Inflammatory macrophage treated with lipopolysaccharide for 4 hours (primary cell): ENCODE measurements around the gene ESPNL.
"Not testable (repeated sequence)": the region's sequence is repeated elsewhere in the genome, so short reads cannot be mapped to it uniquely, and the experiment has no call there.

Source experiments
- DNase-seq: peaks from one replicate; pipeline ENCODE4 v3.0.0-alpha.2; 2020

Gene ESPNL

GRCh38 chr2:238115709-238116108, 15.6 kb downstream of the ESPNL start:
- DNase-seq = not testable (repeated sequence)

DNA sequence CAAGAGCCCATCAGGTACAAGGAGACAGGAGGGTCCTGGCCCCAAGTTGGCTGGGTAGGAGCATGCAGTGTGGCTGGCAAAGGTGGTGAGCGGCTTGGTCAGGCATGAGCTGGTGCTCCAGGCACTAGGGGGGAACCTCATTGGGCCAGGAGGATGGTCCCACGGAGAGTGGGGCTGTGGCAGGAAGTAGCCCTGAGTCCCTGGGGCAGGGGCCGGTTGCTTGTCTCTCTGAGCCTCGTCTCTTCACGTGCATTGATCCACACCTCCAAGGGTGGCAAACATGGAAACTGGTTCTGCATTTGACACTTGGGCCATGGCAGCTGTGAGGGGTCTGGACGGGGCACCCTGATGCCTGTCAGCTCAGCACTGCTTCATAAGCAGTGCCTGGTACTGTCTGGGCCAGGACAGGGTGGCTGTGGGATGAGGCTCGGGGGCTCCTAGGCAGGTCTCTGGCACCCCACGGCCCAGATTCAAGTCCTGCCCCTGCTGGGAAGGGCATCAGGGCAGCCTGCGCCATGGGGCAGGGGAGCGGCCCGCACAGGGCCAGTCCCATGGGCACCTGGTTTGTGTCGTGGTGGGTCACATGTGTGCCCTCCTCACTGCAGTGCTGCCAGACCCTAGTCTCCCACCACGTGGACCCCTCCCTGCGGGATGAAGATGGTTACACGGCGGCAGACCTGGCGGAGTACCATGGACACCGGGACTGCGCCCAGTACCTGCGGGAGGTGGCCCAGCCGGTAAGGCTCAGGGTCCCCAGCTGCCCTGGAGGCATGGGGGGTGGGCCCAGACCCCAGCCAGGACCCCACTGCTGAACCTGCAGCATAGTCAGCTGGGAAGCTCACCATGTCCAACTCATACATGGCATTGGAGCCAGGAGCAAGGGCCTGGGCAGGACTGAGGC, 16.4 kb downstream of the ESPNL start:
- DNase-seq = no peak

- DNase-seq = no peak
Measured at GRCh38 chr2:238117199-238118154, 17.3 kb downstream of the ESPNL start.

DNA sequence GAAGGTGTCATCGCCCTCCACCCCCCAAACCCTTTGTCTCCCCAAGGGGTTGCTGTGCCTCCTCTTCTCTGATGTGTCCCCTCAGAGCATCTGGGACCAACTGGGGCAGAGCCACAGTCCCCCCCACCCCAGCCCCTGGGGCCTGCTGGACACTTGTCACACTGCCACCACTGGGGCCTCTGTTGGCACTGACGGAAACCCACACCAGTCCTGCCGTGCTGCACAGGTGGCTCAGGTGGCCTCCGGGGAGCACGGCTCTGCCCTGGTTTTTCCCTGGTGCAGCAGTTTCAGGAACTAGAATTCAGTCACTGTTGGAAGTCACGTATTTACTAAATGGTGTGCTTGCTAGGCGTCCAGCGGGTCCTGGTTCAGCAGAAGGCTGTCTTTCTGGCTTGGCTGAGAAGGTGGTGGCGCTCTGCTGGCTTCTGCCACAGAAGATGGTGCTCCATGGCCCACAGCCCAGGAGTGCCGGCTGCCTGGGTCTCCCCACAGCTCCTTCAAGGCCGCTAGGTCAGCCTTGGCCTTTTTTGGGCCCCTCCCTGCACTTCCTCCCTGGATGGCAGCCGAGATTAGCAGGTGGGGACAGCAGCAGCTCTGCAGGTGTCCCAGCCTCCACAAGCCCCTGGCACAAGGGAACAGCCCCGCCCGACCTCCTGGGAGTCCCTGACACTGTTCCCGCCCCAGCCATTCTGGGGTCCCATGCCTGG, 19.8 kb downstream of the ESPNL start:
- DNase-seq = no peak

DNA sequence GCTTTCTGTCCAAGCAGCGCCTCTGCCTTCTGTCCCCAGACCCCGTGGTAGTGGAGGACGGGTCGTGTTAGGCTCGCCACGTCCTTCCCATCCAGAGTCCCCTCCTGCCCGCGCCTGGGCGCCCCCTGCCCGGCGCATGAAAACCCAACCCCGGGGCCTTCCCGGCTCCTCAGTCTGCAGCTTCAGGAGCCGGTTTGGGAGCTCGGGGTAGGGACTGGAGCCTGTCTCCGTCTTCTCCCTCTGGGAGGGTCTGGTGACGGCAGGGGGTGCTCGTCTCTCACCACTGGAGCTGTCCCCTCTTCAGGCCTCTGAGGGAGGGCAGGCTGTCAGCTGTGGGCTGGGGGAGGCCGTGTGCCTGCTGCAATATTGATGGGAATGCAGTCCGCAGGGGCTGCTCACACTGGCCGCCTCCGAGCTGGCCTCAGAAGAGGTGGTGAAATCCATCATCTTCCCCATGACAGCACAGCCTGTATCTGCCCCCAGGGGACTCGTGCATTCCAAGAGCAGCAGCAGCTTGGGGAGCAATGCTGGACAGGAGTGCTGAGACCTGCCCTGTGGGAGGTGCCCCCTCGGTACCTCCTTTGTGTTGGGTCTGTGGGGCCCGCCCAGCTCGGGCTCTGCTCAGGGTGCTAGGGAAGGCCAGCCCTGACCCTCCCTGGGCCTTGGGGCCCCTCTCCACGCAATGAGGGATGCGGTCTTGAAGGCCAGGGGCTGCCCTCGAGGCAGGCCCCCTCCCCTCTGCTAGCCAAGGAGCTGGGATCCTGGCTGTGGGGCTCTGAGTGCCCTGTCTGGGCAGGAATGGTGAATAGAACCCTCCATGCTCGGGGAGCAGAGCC, 20.5 kb downstream of the ESPNL start:
- no peak for DNase-seq

DNA sequence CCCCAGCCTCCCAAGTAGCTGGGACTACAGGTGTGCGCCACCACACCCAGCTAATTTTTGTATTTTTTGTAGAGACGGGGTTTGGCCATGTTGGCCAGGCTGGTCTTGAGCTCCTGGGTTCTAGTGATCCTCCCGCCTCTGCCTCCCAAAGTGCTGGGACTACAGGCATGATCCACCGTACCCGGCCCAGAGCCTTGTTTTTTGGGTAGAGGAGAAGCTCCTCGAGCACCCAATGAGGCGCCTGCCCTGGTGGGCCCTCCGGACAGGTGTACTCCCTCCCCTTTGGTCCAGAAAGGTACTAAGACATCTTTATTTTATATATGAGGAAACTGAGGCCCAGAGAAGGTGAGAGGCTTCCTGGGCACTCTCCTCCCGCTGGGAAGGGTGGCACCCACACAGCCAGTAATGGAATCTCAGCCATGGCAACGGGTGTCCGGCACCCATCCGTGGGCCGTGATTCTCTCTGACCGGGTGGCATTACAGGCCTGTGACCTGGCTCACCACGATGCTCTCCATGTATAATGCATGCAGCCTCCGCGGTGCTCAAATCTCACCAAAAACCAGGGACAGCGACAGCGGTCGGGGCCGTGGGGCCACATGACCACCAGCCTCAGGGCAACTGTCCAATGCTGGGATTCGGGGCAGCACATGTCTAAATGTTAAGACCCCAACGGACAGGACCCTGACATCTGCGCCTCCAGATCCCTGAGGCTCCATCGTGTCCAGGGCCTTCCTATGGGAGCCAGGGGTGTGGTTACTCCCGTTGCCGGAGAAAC, 21.6 kb downstream of the ESPNL start:
- no peak for DNase-seq

DNA sequence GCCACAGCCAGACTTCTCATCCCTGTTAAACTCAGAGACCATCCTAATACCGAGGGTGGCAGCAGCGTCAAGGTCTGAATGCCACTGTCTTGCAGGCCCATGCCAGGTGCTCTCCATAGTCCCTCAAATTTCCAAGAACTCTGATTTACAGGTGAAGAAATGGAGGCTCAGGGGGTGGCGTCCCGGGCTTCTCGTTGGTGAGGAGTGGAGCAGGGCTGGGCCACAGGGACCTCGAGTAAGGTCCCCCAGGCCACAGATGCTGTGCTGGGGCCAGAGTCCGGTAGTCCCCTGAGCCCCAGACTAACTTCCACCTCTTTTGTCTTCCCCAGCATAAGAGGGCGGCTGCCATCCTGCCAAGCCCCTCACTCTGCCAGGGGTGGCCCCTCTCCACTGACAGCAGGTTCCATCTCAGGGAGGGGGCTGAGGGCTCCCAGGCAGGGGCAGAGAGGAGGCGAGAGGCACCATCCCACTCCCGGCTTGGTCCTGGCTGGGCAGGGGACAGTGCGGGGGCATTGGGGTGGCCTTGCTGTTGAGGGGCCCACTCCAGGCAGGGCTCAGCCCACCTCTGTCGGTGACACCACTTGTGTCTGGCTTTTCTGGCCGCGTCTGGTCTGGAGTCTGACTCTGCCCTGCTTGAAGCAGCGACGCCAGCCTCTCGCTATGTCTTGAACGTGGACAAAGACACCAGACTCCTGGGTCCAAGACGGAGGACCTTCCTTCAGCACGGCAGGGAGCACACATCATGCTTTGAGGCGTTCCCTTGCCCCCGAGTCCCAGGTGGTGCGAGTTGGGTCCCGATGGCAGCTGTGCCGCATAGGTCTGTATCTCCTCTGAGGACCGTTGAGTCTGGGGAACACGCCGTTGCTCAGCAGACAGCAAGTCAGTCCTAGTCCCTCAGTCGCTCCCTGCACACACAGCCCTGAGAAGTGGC, 22.4 kb downstream of the ESPNL start:
- DNase-seq = no peak

DNA sequence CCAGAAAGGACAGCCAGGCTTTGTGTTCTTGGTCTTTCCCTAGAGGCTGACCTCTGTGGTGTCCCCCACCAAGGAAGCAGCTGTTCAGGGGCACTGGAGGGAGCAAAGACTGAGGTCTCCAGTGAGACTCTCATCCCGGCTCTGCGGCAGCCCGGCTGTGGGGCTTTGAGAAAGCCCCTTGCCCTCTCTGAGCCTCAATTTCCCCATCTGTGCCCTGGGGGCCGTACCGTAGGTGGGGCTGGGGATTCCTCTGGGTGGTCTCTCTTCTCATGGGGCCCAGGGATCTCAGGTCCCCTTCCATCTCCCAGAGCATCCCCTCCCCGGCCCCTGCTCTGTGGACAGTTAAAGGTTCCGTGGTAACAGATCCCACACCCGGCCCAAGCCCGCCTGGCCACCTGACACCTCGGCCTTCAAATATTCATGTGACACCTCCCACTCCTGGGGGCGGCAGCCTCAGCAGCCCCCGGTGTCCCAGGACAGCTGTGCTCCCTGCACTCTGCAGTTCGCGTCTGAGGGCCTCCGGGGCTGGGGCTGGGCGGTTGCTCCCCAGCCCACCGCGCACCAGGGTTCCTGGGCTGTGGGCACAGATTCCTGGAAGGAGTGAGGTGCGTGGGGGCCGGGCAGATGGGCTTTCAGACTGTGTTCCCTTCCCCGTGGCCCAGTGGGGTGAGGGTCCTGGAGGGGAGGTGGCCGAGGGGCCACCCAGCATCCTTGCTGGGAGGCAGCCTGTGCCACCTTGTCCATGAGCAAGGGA, 23.3 kb downstream of the ESPNL start:
- DNase-seq = no peak

GRCh38 chr2:238123991-238124470, 23.9 kb downstream of the ESPNL start:
- DNase-seq = no peak

GRCh38 chr2:238124488-238125126, 24.5 kb downstream of the ESPNL start:
- no peak for DNase-seq

- no peak for DNase-seq
Measured at GRCh38 chr2:238125127-238125885, 25.2 kb downstream of the ESPNL start.

GRCh38 chr2:238126338-238126737, 26.2 kb downstream of the ESPNL start:
- no peak for DNase-seq

- no peak for DNase-seq
Measured at GRCh38 chr2:238126775-238127164, 26.6 kb downstream of the ESPNL start.

DNA sequence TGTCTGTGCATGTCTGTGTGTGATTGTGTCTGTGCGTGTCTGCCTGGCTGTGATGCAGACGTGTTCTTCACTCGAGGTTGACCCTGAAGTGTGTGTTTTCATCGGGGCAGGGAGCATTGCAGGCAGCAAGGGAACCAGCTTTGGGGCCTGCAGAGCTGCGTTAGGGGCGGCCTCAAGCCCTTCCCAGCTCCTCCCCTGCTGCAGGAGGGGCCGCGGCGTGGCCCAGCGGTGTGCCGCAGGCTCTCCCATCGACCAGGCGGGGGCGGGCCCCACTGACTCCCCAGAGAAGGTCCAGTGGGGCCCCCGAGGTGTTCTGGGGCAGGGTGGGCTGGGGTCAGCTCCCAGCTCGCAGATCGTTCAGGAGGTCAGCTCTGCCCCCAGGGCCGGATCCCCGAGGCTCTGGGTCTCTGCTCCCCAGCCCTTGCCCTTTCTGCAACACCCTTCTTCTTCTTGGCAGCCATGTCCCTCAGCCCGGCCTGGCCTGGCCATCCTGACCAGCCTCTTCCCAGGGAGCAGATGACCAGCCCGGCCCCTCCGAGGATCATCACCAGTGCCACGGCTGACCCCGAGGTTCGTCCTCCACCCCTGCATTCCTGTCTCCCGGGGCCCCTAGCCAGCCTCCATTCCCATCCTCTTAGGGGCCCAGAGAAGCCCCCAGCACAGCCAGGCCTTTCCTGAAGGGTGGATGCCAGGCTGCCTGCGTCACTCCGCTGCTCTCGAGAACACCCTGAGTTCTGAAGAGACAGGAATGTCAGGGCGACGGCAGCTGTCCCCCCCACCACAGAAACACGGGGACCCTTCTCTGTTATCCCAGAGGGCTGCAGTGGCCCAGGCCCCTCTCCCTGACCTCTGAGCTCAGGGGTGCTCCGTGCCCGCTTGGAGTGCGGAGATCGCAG, 27.3 kb downstream of the ESPNL start:
- no peak for DNase-seq

DNA sequence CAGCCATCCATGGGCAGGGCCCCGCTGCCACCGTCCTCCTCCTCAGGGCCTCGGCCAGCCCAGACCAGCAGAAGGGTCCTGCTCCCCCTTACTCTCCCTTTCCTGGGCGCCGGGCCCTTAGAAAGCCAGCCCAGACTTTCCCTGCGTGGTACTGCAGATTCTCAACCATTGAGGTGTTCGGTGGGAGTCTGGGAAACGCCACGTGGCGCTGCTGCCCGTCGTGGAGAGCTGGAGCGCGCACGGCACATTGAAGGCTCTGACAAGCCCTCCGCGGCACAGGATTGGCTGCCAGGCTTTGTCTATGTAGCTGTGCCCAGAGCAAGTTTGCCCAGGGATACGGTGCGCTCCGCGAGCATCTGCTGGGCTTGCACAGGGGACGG, 27.9 kb downstream of the ESPNL start:
- DNase-seq = no peak

DNA sequence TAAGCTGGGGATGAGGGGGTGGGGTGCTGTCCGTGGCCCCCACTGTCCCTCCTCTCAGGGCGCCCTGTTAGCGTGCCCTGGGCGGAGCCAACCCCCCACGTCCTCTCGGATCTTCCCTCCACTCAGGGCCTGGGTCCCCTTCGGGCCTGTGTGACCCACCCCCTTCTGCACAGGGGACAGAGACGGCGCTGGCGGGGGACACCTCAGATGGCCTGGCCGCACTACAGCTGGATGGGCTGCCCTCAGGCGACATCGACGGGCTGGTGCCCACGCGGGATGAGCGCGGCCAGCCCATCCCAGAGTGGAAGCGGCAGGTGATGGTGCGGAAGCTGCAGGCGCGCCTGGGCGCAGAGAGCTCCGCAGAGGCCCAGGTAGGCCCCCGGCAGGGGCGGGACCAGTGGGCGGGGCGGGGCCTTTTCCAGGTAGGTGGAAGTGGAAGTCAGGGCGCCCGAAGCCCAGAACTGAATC, 28.4 kb downstream of the ESPNL start:
- DNase-seq = no peak
